BJ (cell line): ENCODE measurements around the gene PLD1. TPM values are rescaled to one million over a fixed set of nuclear protein-coding genes. Genes with fewer than 3 reads are reported as not detected.

Experiments used
- CTCF ChIA-PET: fragments of 350-600 bp; formaldehyde crosslinking; extraction: SDS; loops from one replicate; lab custom pipeline; 2021; ENCODE audit warnings: antibody characterized with exemption, inconsistent platforms; lab: Yijun Ruan, JAX
- POLR2A ChIA-PET: fragments of 300-600 bp; sonication (Branson Sonifier 250); formaldehyde crosslinking; extraction: SDS; loops from one replicate; lab custom pipeline; 2021; ENCODE audit warnings: antibody characterized with exemption; lab: Charles Lee
- DNase-seq: peaks from one replicate; pipeline ENCODE4 v3.0.0-alpha.2; 2011; ENCODE audit warnings: low read depth
- H3K27me3 ChIP-seq: 2 replicates; pipeline ENCODE4 v1.6.0; 2011; ENCODE audit warnings: low read length; ENCODE audit not compliant: control insufficient read depth, insufficient read depth
- H3K36me3 ChIP-seq: 2 replicates; pipeline ENCODE4 v1.5.1; 2011; ENCODE audit warnings: low read length; ENCODE audit not compliant: control insufficient read depth, insufficient read depth
- H3K4me3 ChIP-seq: 2 replicates; pipeline ENCODE4 v1.5.1; 2011; ENCODE audit warnings: low read depth, mild to moderate bottlenecking, control low read depth, low read length
- CTCF ChIP-seq: IDR thresholded peaks from 2 replicates; pipeline ENCODE4 v1.5.1; 2011; ENCODE audit warnings: low read depth, mild to moderate bottlenecking, control low read depth, inconsistent platforms, low read length, moderate library complexity; ENCODE audit not compliant: insufficient read depth
- polyA plus RNA-seq: library from polyadenylated mRNA; depleted of rRNA; stranded (reverse); fragments of >200 nt; gene quantifications from 2 replicates; pipeline ENCODE4 v1.2.3, GENCODE V29; 2011

The PLD1 gene
- polyA plus RNA-seq, 1 experiment: 6.4 TPM

GRCh38 chr3:171776411-171776810 lies 33.9 kb downstream of the PLD1 start:
- no peaks in the 10 kb centered on the region for H3K36me3 ChIP-seq
- ChIA-PET POLR2A (no interaction called here), CTCF (interaction anchor here (0.9 to 1.3 kb wide), 3 partner anchors 8 to 131 kb away, joined by 3 to 4 read pairs (median 3); no protein-coding TSS in a partner anchor)
- 0 out of 2 replicates have a peak, but pooled peaks cover 1% of the 10 kb centered on the region for H3K27me3 ChIP-seq
- no peak for DNase-seq
- no peak overlapping the region for H3K4me3 ChIP-seq
- no peak for TF ChIP-seq CTCF

- POLR2A ChIA-PET: no interaction called here
- Histone ChIP-seq H3K4me3 (no peak overlapping the region), H3K36me3 (no peaks in the 10 kb centered on the region), H3K27me3 (0 out of 2 replicates have a peak, but pooled peaks cover 1% of the 10 kb centered on the region)
- TF ChIP-seq CTCF: no peak
- no peak for DNase-seq
- CTCF ChIA-PET: interaction anchor here (0.9 to 1.3 kb wide), 4 partner anchors 9 to 131 kb away, joined by 3 to 4 read pairs (median 4); no protein-coding TSS in a partner anchor
Observed at GRCh38 chr3:171775943-171776342, 34.3 kb downstream of the PLD1 start.

GRCh38 chr3:171774521-171774920 lies 35.8 kb downstream of the PLD1 start:
- POLR2A ChIA-PET: no interaction called here

GRCh38 chr3:171772427-171773056 lies 37.7 kb downstream of the PLD1 start:
- H3K4me3 ChIP-seq: no peak overlapping the region
- CTCF ChIA-PET: interaction anchor here (0.5 to 3.2 kb wide), 39 partner anchors 8 to 811 kb away, joined by 3 to 38 read pairs (median 4); partner anchors contain the start of gene PLD1

More at GRCh38 chr3:171774521-171774920, 35.8 kb downstream of the PLD1 start:
- DNase-seq: no peak
- no peak for TF ChIP-seq CTCF
- CTCF ChIA-PET: interaction anchor here (1.3 kb wide), 1 partner anchor 130 kb away, joined by 4 read pairs; no protein-coding TSS in a partner anchor
- no peaks in the 10 kb centered on the region for H3K36me3 ChIP-seq
- H3K4me3 ChIP-seq: no peak overlapping the region
- 0 out of 2 replicates have a peak, but pooled peaks cover 1% of the 10 kb centered on the region for H3K27me3 ChIP-seq

More at GRCh38 chr3:171772427-171773056, 37.7 kb downstream of the PLD1 start:
- Histone ChIP-seq H3K36me3 (no peaks in the 10 kb centered on the region), H3K27me3 (0 out of 2 replicates have a peak, but pooled peaks cover 1% of the 10 kb centered on the region)
- TF ChIP-seq CTCF: peak; percentile 77
- POLR2A ChIA-PET: interaction anchor here (0.6 kb wide), 1 partner anchor 77 kb away, joined by 3 read pairs; no protein-coding TSS in a partner anchor
- DNase-seq: no peak
